Left ventricle myocardium inferior (tissue), 1 donor: ENCODE results near the gene TERT. TPM values are rescaled to one million over a fixed set of nuclear protein-coding genes. Genes with fewer than 3 reads are reported as not detected.

Source experiments
- DNase-seq: peaks from one replicate; pipeline ENCODE4 v3.0.0-alpha.2; 2020
- H3K27ac ChIP-seq: fragments of 200-600 bp; replicated peaks from 2 replicates; pipeline ENCODE4 v1.8.0; 2021
- H3K27me3 ChIP-seq: fragments of 200-600 bp; 2 replicates; pipeline ENCODE4 v1.8.0; 2021; ENCODE audit warnings: low read depth
- H3K36me3 ChIP-seq: fragments of 200-600 bp; 2 replicates; pipeline ENCODE4 v1.8.0; 2021
- H3K4me1 ChIP-seq: fragments of 200-600 bp; 2 replicates; pipeline ENCODE4 v1.8.0; 2021
- H3K4me3 ChIP-seq: fragments of 200-600 bp; 2 replicates; pipeline ENCODE4 v1.8.0; 2021; ENCODE audit warnings: mild to moderate bottlenecking, moderate library complexity
- H3K9me3 ChIP-seq: fragments of 200-600 bp; replicated peaks from 2 replicates; pipeline ENCODE4 v1.8.0; 2021
- CTCF ChIP-seq: fragments of 200-600 bp; IDR thresholded peaks from 2 replicates; pipeline ENCODE4 v1.8.0; 2021; ENCODE audit warnings: antibody characterized with exemption, mild to moderate bottlenecking, borderline replicate concordance
- intact Hi-C: fragments of 100-400 bp; cut with micrococcal nuclease; formaldehyde crosslinking; loops from one replicate; pipeline ENCODE4 v1.11.0; 2022
- total RNA-seq: library from RNA; stranded (reverse); fragmentation: NEBNext Ultra II Directional; extraction: Animal tissue kit (Norgen Biotek cat#: 25700); gene quantifications from one replicate; pipeline ENCODE4 v1.2.1, GENCODE V29; 2021
- donor health status: DM: no; HTN: yes; CAD: no; lungs with severe emphysema.

Gene TERT
- total RNA-seq, 1 donor from 2014 or later, result not detected

- intact Hi-C loops, result no loop called here
Measured at GRCh38 chr5:1256776-1257175, 38.1 kb downstream of the TERT start.

GRCh38 chr5:1255081-1255561 is 39.7 kb downstream of the TERT start:
- no peak overlapping the region for H3K4me3 ChIP-seq
- no peak for DNase-seq

More at GRCh38 chr5:1256776-1257175, 38.1 kb downstream of the TERT start:
- no peak overlapping the region for H3K4me3 ChIP-seq
- no peak overlapping the region for H3K27ac ChIP-seq
- H3K4me1 ChIP-seq, result no peaks in the 10 kb centered on the region
- H3K36me3 ChIP-seq, result no peaks in the 10 kb centered on the region
- H3K9me3 ChIP-seq, result peaks cover 15% of the 10 kb centered on the region
- no peak for DNase-seq
- no peak for TF ChIP-seq CTCF
- peaks cover 33% of the 10 kb centered on the region for H3K27me3 ChIP-seq

GRCh38 chr5:1254196-1254595 is 40.7 kb downstream of the TERT start:
- H3K27me3 ChIP-seq, result peaks cover 53% of the 10 kb centered on the region
- no peak overlapping the region for H3K27ac ChIP-seq
- no peak for TF ChIP-seq CTCF
- H3K9me3 ChIP-seq, result no peaks in the 10 kb centered on the region
- no peaks in the 10 kb centered on the region for H3K4me1 ChIP-seq
- DNase-seq, result no peak
- intact Hi-C loops, result no loop called here
- H3K36me3 ChIP-seq, result no peaks in the 10 kb centered on the region
- no peak overlapping the region for H3K4me3 ChIP-seq

More at GRCh38 chr5:1255081-1255561, 39.7 kb downstream of the TERT start:
- Histone ChIP-seq H3K9me3 (no peaks in the 10 kb centered on the region), H3K27ac (no peak overlapping the region), H3K27me3 (peaks cover 44% of the 10 kb centered on the region), H3K36me3 (no peaks in the 10 kb centered on the region), H3K4me1 (no peaks in the 10 kb centered on the region)
- TF ChIP-seq CTCF, result no peak
- intact Hi-C loops, result no loop called here

DNA sequence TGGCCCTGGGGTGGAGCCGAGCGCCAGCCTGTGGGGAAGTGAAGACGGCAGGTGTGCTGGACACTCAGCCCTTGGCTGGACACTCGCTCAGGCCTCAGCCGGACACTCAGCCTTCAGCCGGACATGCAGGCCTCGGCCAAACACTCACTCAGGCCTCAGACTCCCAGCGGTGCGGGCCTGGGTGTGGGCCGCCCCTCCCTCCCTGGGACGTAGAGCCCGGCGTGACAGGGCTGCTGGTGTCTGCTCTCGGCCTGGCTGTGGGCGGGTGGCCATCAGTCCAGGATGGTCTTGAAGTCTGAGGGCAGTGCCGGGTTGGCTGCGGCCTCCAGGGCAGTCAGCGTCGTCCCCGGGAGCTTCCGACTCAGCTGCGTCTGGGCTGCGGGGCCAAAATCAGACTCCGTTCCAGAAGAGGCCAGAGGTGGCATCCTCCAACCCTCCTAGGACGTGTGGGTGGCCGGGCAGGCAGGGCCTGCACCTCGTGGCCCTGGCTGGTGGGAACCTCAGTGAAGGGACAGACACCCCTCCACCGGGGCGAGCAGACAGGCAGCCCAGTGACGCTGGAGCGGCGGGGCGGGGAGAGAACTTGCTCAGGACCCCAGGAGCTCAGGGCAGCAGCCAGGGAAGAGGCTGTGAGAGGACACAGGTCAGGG is 41.3 kb downstream of the TERT start:
- intact Hi-C loops, result no loop called here
- H3K27ac ChIP-seq, result no peak overlapping the region
- H3K4me3 ChIP-seq, result no peak overlapping the region
- no peaks in the 10 kb centered on the region for H3K36me3 ChIP-seq
- H3K4me1 ChIP-seq, result no peaks in the 10 kb centered on the region
- no peaks in the 10 kb centered on the region for H3K9me3 ChIP-seq
- DNase-seq, result no peak
- peaks cover 60% of the 10 kb centered on the region for H3K27me3 ChIP-seq
- TF ChIP-seq CTCF, result no peak

DNA sequence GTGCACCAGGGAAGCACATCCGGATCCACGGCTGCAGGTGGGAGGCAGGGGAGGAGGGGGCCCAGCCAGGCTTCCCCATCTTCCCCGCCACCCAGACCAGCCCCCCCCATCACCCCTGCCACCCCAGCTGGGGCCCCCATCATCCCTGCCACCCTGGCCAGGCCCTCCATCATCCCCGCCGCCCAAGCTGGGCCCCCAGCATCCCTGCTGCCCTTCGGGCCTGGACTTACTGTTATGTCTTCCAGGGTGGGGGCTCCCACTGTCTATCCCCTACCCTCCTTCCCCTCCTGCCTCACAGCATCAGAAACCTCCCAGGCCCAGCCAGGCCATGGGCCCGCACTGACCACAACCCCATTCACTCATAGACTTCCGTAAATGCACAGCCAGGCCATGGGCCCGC is 42.2 kb downstream of the TERT start:
- Histone ChIP-seq H3K27me3 (peaks cover 64% of the 10 kb centered on the region), H3K36me3 (no peaks in the 10 kb centered on the region), H3K9me3 (no peaks in the 10 kb centered on the region), H3K4me3 (no peak overlapping the region), H3K27ac (no peak overlapping the region), H3K4me1 (no peaks in the 10 kb centered on the region)
- TF ChIP-seq CTCF, result no peak
- no peak for DNase-seq
- intact Hi-C loops, result no loop called here
